H9 (cell line): ENCODE measurements around the gene CUL4A. TPM values are rescaled to one million over a fixed set of nuclear protein-coding genes. Genes with fewer than 3 reads are reported as not detected.

Experiments used
- DNase-seq: peaks from one replicate; pipeline ENCODE4 v3.0.0-alpha.2; 2017
- H2AFZ ChIP-seq: one replicate; pipeline ENCODE4 v1.6.1; 2013; ENCODE audit warnings: mild to moderate bottlenecking, low read length, control low read depth, moderate library complexity
- H2AK5ac ChIP-seq: 2 replicates; pipeline ENCODE4 v1.6.1; 2013; ENCODE audit warnings: low read length, control low read depth, mixed read lengths; ENCODE audit not compliant: insufficient read length
- H2BK120ac ChIP-seq: one replicate; pipeline ENCODE4 v1.6.1; 2013; ENCODE audit warnings: low read depth, mild to moderate bottlenecking, low read length, control low read depth, inconsistent platforms; ENCODE audit not compliant: poor library complexity, severe bottlenecking
- H2BK12ac ChIP-seq: 2 replicates; pipeline ENCODE4 v1.6.1; 2013; ENCODE audit warnings: low read length, control low read depth, mixed read lengths, low read depth; ENCODE audit not compliant: insufficient read length
- H2BK15ac ChIP-seq: 2 replicates; pipeline ENCODE4 v1.6.1; 2013; ENCODE audit warnings: low read depth, low read length, control low read depth
- H2BK20ac ChIP-seq: one replicate; pipeline ENCODE4 v1.6.1; 2013; ENCODE audit warnings: low read depth, mild to moderate bottlenecking, low read length, control low read depth, inconsistent platforms; ENCODE audit not compliant: poor library complexity, severe bottlenecking
- H2BK5ac ChIP-seq: 2 replicates; pipeline ENCODE4 v1.6.1; 2013; ENCODE audit warnings: low read length, control low read depth, mixed read lengths; ENCODE audit not compliant: insufficient read length
- H3K14ac ChIP-seq: 2 replicates; pipeline ENCODE4 v1.6.1; 2013; ENCODE audit warnings: low read length, control low read depth; ENCODE audit not compliant: insufficient read depth
- H3K18ac ChIP-seq: 2 replicates; pipeline ENCODE4 v1.6.1; 2013; ENCODE audit warnings: low read depth, mild to moderate bottlenecking, mixed read lengths, low read length, control low read depth; ENCODE audit not compliant: insufficient read length
- H3K23ac ChIP-seq: 2 replicates; pipeline ENCODE4 v1.6.1; 2013; ENCODE audit warnings: low read length, control low read depth, mixed read lengths, low read depth; ENCODE audit not compliant: insufficient read length
- H3K23me2 ChIP-seq: 2 replicates; pipeline ENCODE4 v1.6.1; 2013; ENCODE audit warnings: low read depth, mild to moderate bottlenecking, mixed read lengths, low read length, control low read depth; ENCODE audit not compliant: insufficient read length, poor library complexity, severe bottlenecking
- H3K27ac ChIP-seq: 2 replicates; pipeline ENCODE4 v1.5.1; 2013; ENCODE audit warnings: low read length, control low read depth, mixed read lengths, low read depth; ENCODE audit not compliant: insufficient read length
- H3K27me3 ChIP-seq: 2 replicates; pipeline ENCODE4 v1.6.1; 2013; ENCODE audit warnings: low read length, control low read depth, inconsistent platforms; ENCODE audit not compliant: insufficient read depth
- H3K4ac ChIP-seq: 2 replicates; pipeline ENCODE4 v1.6.1; 2013; ENCODE audit warnings: low read depth, mild to moderate bottlenecking, control low read depth, inconsistent platforms, low read length, moderate library complexity
- H3K4me1 ChIP-seq: 2 replicates; pipeline ENCODE4 v1.6.1; 2013; ENCODE audit warnings: low read length, control low read depth, inconsistent platforms; ENCODE audit not compliant: insufficient read depth
- H3K4me2 ChIP-seq: 2 replicates; pipeline ENCODE4 v1.6.1; 2013; ENCODE audit warnings: low read length, control low read depth, mixed read lengths; ENCODE audit not compliant: insufficient read length, insufficient read depth
- H3K56ac ChIP-seq: 2 replicates; pipeline ENCODE4 v1.6.1; 2013; ENCODE audit warnings: low read depth, mild to moderate bottlenecking, mixed read lengths, low read length, control low read depth; ENCODE audit not compliant: insufficient read length
- H3K79me1 ChIP-seq: 2 replicates; pipeline ENCODE4 v1.6.1; 2013; ENCODE audit warnings: low read depth, mild to moderate bottlenecking, moderate library complexity, low read length, control low read depth, inconsistent platforms; ENCODE audit not compliant: insufficient read depth, poor library complexity, severe bottlenecking
- H3K79me2 ChIP-seq: 2 replicates; pipeline ENCODE4 v1.6.1; 2013; ENCODE audit warnings: low read length, control low read depth, inconsistent platforms; ENCODE audit not compliant: insufficient read depth
- H3K9ac ChIP-seq: 2 replicates; pipeline ENCODE4 v1.6.1; 2013; ENCODE audit warnings: low read length, control low read depth, mixed read lengths; ENCODE audit not compliant: insufficient read length; ENCODE audit errors: extremely low read depth
- H3K9me3 ChIP-seq: one replicate; pipeline ENCODE4 v1.6.1; 2013; ENCODE audit warnings: low read depth, low read length, inconsistent platforms; ENCODE audit not compliant: control insufficient read depth
- H3T11ph ChIP-seq: one replicate; pipeline ENCODE4 v1.6.1; 2013; ENCODE audit warnings: mild to moderate bottlenecking, low read length, control low read depth, inconsistent platforms
- H4K20me1 ChIP-seq: one replicate; pipeline ENCODE4 v1.6.1; 2013; ENCODE audit not compliant: control insufficient read depth, insufficient read length, insufficient read depth
- H4K5ac ChIP-seq: 2 replicates; pipeline ENCODE4 v1.6.1; 2013; ENCODE audit warnings: low read depth, mild to moderate bottlenecking, mixed read lengths, low read length, control low read depth; ENCODE audit not compliant: insufficient read length
- H4K8ac ChIP-seq: replicated peaks from 2 replicates; pipeline ENCODE4 v1.6.1; 2013; ENCODE audit warnings: low read length, control low read depth, mixed read lengths, low read depth; ENCODE audit not compliant: insufficient read length
- H4K91ac ChIP-seq: 2 replicates; pipeline ENCODE4 v1.6.1; 2013; ENCODE audit warnings: low read depth, mild to moderate bottlenecking, moderate library complexity, mixed read lengths, low read length, control low read depth; ENCODE audit not compliant: insufficient read length
- H3K27ac Mint-ChIP-seq, 3 experiments: 2 replicates in 2 of 3; 3 replicates in 1 of 3; pipeline ENCODE4 v1.8.0; 2020 to 2021; ENCODE audit warnings: mixed read lengths in 3 of 3, mild to moderate bottlenecking in 1 of 3, moderate library complexity in 1 of 3
- H3K27me3 Mint-ChIP-seq: 2 replicates; pipeline ENCODE4 v1.8.0; 2021; ENCODE audit warnings: low read depth, mild to moderate bottlenecking, moderate library complexity, mixed read lengths
- H3K36me3 Mint-ChIP-seq, 3 experiments: 2 replicates in 2 of 3; 3 replicates in 1 of 3; pipeline ENCODE4 v1.8.0; 2020 to 2021; ENCODE audit warnings: low read depth in 3 of 3, mixed read lengths in 3 of 3; ENCODE audit not compliant: insufficient read depth in 1 of 3
- H3K4me1 Mint-ChIP-seq, 2 experiments: 2 replicates each; pipeline ENCODE4 v1.8.0; 2020; ENCODE audit warnings: mixed read lengths in 2 of 2
- H3K4me3 Mint-ChIP-seq, 2 experiments: 2 replicates in 1 of 2; 3 replicates in 1 of 2; pipeline ENCODE4 v1.8.0; 2020 to 2021; ENCODE audit warnings: mild to moderate bottlenecking in 2 of 2, mixed read lengths in 2 of 2, moderate library complexity in 1 of 2
- H3K9me3 Mint-ChIP-seq, 2 experiments: 2 replicates in 1 of 2; 3 replicates in 1 of 2; pipeline ENCODE4 v1.8.0; 2020; ENCODE audit warnings: mild to moderate bottlenecking in 2 of 2, mixed read lengths in 2 of 2, moderate library complexity in 1 of 2
- CTCF ChIP-seq: fragments of 200-600 bp; sonication (generic); conservative IDR thresholded peaks from 3 replicates; pipeline ENCODE4 v1.8.0; 2021; ENCODE audit warnings: antibody characterized with exemption, mild to moderate bottlenecking
- WGBS: extraction: QIAGEN DNeasy Blood & Tissue Kit; methylation state at CpG from one replicate; pipeline ENCODE4 v1.1.7; 2013; ENCODE audit warnings: missing lambda C conversion rate, low lambda C conversion rate, mixed read lengths; ENCODE audit not compliant: insufficient read length; ENCODE audit errors: extremely low coverage; 5-methylcytosine and 5-hydroxymethylcytosine counted together
- total RNA-seq: library from RNA; stranded (reverse); gene quantifications from 2 replicates; pipeline ENCODE4 v1.2.1, GENCODE V29; 2021

The CUL4A gene
- total RNA-seq, 1 experiment from 2014 or later, result 97.9 TPM

DNA sequence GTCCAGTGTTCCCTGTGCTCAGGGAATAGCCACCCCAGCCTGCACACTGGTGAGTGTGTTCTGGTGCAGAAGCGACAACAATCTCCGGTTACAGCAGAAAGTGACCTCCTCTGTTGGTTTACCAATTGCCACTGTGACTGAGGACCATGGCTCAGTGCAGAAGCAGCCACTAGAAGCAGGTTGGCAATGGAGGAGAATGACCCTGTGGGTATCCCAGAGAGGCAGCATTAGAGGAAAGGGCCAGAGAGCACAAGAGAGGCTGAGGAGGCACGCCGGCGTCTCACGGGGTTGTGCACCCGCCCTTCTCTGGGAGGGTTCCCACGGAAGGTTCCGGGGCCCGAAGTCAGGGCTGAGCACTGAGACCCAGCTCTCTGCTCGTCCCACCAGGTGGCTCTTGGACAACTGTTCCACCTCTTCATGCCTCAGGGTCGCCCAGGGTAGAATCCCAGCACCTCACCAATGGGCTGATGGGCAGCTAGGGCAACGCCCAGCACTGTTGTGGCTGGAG lies 36.9 kb upstream of the CUL4A start:
- no peak overlapping the region for H3K27ac ChIP-seq
- H3K36me3 Mint-ChIP-seq, result peaks cover 23 to 73% (median 48%) of the 10 kb centered on the region in 3 experiments; a peak in 6 of 7 replicates

More for the DNA sequence above, 36.9 kb upstream of the CUL4A start:
- H4K91ac ChIP-seq, result no peak overlapping the region
- no peak overlapping the region for H3K4me2 ChIP-seq
- Mint-ChIP-seq H3K4me3 (no peak overlapping the region; a peak in 1 of 5 replicates), H3K27me3 (no peaks in the 10 kb centered on the region), H3K27ac (peak overlapping the region in 1 of 3 experiments; percentile 39; a peak in 2 of 7 replicates), H3K9me3 (no peaks in the 10 kb centered on the region), H3K4me1 (peaks cover 12 to 18% of the 10 kb centered on the region in 2 experiments)
- no peaks in the 10 kb centered on the region for H3K4me1 ChIP-seq
- H3K9me3 ChIP-seq, result no peaks in the 10 kb centered on the region
- H4K5ac ChIP-seq, result no peak overlapping the region
- H3K18ac ChIP-seq, result no peak overlapping the region
- no peak for TF ChIP-seq CTCF
- no peaks in the 10 kb centered on the region for H3K79me1 ChIP-seq
- no peaks in the 10 kb centered on the region for H4K20me1 ChIP-seq
- no peaks in the 10 kb centered on the region for H3K23me2 ChIP-seq
- no peak overlapping the region for H2BK120ac ChIP-seq
- H3K79me2 ChIP-seq, result no peaks in the 10 kb centered on the region
- no peak for DNase-seq
- no peak overlapping the region for H2AK5ac ChIP-seq
- no peak overlapping the region for H2BK20ac ChIP-seq
- H3K4ac ChIP-seq, result no peak overlapping the region
- H3K9ac ChIP-seq, result no peak overlapping the region
- no peak overlapping the region for H2BK5ac ChIP-seq
- no peak overlapping the region for H3T11ph ChIP-seq
- WGBS, result no CpG with 5 or more reads among the region's 13 CpGs
- H2BK12ac ChIP-seq, result no peak overlapping the region
- no peak overlapping the region for H2AFZ ChIP-seq
- H3K14ac ChIP-seq, result no peak overlapping the region
- H2BK15ac ChIP-seq, result no peak overlapping the region
- no peaks in the 10 kb centered on the region for H3K27me3 ChIP-seq
- H3K23ac ChIP-seq, result no peak overlapping the region
- H3K56ac ChIP-seq, result no peak overlapping the region
- H4K8ac ChIP-seq, result no peak overlapping the region
